GM23248 (cell line): ENCODE data around the gene CCDC9. TPM values are rescaled to one million over a fixed set of nuclear protein-coding genes. Genes with fewer than 3 reads are reported as not detected.
"Not testable (repeated sequence)": the region's sequence is repeated elsewhere in the genome, so short reads cannot be mapped to it uniquely, and the experiment has no call there.

ENCODE experiments used
- DNase-seq: peaks from one replicate; pipeline ENCODE4 v3.0.0-alpha.2; 2015
- H2AFZ ChIP-seq: fragments of 200-600 bp; sonication (generic); 2 replicates; pipeline ENCODE4 v1.6.1; 2016; ENCODE audit warnings: antibody characterized with exemption
- H3F3A ChIP-seq: fragments of 200-600 bp; sonication (generic); 2 replicates; pipeline ENCODE4 v1.6.1; 2016; ENCODE audit warnings: mild to moderate bottlenecking, antibody characterized with exemption, mixed run types; ENCODE audit not compliant: insufficient read depth
- H3K27ac ChIP-seq: fragments of 200-600 bp; sonication (generic); 2 replicates; pipeline ENCODE4 v1.5.1; 2016; ENCODE audit warnings: mild to moderate bottlenecking
- H3K27me3 ChIP-seq: fragments of 200-600 bp; sonication (generic); replicated peaks from 2 replicates; pipeline ENCODE4 v1.6.1; 2016; ENCODE audit warnings: mild to moderate bottlenecking; ENCODE audit not compliant: insufficient read depth
- H3K36me3 ChIP-seq: fragments of 200-600 bp; sonication (generic); 2 replicates; pipeline ENCODE4 v1.6.1; 2016; ENCODE audit warnings: low read depth, mild to moderate bottlenecking
- H3K4me1 ChIP-seq: fragments of 200-600 bp; sonication (generic); 2 replicates; pipeline ENCODE4 v1.6.1; 2016; ENCODE audit warnings: mild to moderate bottlenecking; ENCODE audit not compliant: insufficient read depth
- H3K4me2 ChIP-seq: fragments of 200-600 bp; sonication (generic); one replicate; pipeline ENCODE4 v1.6.1; 2016; ENCODE audit warnings: mild to moderate bottlenecking; ENCODE audit not compliant: unreplicated experiment
- H3K4me3 ChIP-seq: fragments of 200-600 bp; sonication (generic); 2 replicates; pipeline ENCODE4 v1.5.1; 2016; ENCODE audit warnings: mild to moderate bottlenecking
- H3K79me2 ChIP-seq: fragments of 200-600 bp; sonication (generic); 2 replicates; pipeline ENCODE4 v1.6.1; 2016; ENCODE audit warnings: mild to moderate bottlenecking; ENCODE audit not compliant: insufficient read depth
- H3K9ac ChIP-seq: fragments of 200-600 bp; sonication (generic); 2 replicates; pipeline ENCODE4 v1.6.1; 2016; ENCODE audit warnings: mild to moderate bottlenecking
- H3K9me2 ChIP-seq: fragments of 200-600 bp; sonication (generic); 2 replicates; pipeline ENCODE4 v1.6.1; 2016; ENCODE audit warnings: mixed run types, mild to moderate bottlenecking, moderate library complexity; ENCODE audit not compliant: insufficient read depth
- H3K9me3 ChIP-seq: fragments of 200-600 bp; sonication (generic); one replicate; pipeline ENCODE4 v1.6.1; 2017; ENCODE audit warnings: low read depth
- H4K20me1 ChIP-seq: fragments of 200-600 bp; sonication (generic); 2 replicates; pipeline ENCODE4 v1.6.0; 2016; ENCODE audit not compliant: insufficient read depth
- EZH2 ChIP-seq: fragments of 200-600 bp; sonication (generic); IDR thresholded peaks from 2 replicates; pipeline ENCODE4 v1.6.1; 2018; ENCODE audit warnings: antibody characterized with exemption, mild to moderate bottlenecking; ENCODE audit not compliant: insufficient read depth, poor library complexity, severe bottlenecking
- EZH2phosphoT487 ChIP-seq: fragments of 200-600 bp; sonication (generic); IDR thresholded peaks from 2 replicates; pipeline ENCODE4 v1.6.1; 2018; ENCODE audit warnings: antibody characterized with exemption, moderate library complexity, mild to moderate bottlenecking, low read depth; ENCODE audit not compliant: insufficient read depth
- WGBS, 2 experiments: methylation state at CpG; one replicate each; pipeline ENCODE4 v1.1.6; 2015 to 2017; ENCODE audit warnings: low lambda C conversion rate in 2 of 2, low coverage in 1 of 2; ENCODE audit errors: missing lambda C conversion rate in 2 of 2; 5-methylcytosine and 5-hydroxymethylcytosine counted together
- in situ Hi-C: fragments of 300-500 bp; cut with MboI; formaldehyde crosslinking; loops from 2 replicates; pipeline ENCODE4 v1.15.0; 2020
- polyA plus RNA-seq: library from polyadenylated mRNA; unstranded; fragments of >200 nt; fragmentation: Nextera tagmentation; extraction: Ambion mirVana; gene quantifications from 2 replicates; pipeline ENCODE4 v1.2.1, GENCODE V29; 2016
- total RNA-seq: library from RNA; depleted of rRNA; stranded (reverse); fragments of >200 nt; shearing (Covaris generic); gene quantifications from 2 replicates; pipeline ENCODE4 v1.2.3, GENCODE V29; 2014

CCDC9 gene
- total and polyA plus RNA-seq, 2 experiments from 2014 or later, result 4.1 to 11.1 TPM

DNA sequence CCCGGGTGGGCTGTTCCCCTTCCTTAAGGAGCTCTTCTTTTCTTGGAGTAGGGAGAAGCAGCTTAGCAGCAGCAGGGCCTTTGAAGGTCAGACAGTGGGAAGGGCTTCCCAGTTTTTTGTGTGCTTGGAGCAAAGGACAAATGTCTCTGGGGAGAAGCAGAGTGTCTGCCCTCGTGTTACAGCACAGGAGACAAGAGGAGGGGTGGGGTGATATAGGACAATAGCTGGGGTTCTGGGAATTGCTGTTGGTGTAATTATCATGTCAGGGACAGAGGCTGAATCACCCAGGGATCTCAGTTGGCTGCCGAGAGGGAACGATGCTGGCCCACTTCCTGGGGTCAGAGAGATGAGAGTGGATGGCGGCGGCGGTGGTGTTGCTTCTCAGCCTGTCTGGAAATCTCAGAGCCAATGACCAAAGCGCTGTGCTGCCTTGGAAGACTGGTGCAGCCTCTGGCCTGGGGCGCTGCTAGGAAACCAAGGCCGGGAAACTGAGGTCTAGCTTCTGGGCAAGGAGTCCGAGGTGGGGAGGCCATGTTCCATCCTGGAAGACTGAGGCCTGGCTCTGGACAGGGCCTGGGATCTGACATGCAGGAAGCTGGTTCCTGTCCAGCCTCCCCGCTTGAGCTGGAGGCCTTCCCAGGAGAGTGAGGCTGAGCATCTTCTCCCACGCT, 19.6 kb downstream of the CCDC9 start:
- H3K4me3 ChIP-seq, result peak overlapping the region; percentile 64; the same call in 1 of the 2 replicates
- peak overlapping the region; percentile 80 for H3K4me2 ChIP-seq

DNA sequence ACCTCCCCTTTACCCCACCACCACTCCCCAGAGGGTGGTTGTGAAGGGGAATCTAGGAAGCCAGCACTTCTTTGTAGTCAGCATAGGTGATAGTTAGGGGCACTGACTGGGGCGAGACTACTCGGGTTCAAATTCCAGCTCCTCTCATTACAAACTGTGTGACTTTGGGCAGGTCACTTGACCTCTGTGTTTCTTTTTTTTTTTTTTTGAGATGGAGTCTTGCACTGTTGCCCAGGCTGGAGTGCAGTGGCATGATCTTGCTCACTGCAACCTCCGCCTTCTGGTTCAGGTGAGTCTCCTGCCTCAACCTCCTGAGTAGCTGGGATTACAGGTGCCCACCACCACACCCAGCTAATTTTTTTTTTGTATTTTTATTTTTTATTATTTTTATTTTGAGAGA, 20.2 kb downstream of the CCDC9 start:
- 97 to 98% methylated on average over 3 of the region's 3 CpGs for WGBS, 2 experiments
- Histone ChIP-seq H3K4me1 (peaks cover 27% of the 10 kb centered on the region), H3K4me2 (peak overlapping the region; percentile 80), H3F3A (peaks cover 27% of the 10 kb centered on the region), H3K27ac (peak overlapping the region; percentile 92), H3K9ac (peak overlapping the region; percentile 78)
- H3K9me3 ChIP-seq, H3K4me3 ChIP-seq, H3K36me3 ChIP-seq, DNase-seq, in situ Hi-C loops, H3K9me2 ChIP-seq, H3K79me2 ChIP-seq, H2AFZ ChIP-seq, H3K27me3 ChIP-seq, H4K20me1 ChIP-seq: not testable (repeated sequence)

More for the DNA sequence above, 19.6 kb downstream of the CCDC9 start:
- H3K36me3 ChIP-seq, result no peaks in the 10 kb centered on the region
- no peaks in the 10 kb centered on the region; the same call in 1 of the 2 replicates for H3K79me2 ChIP-seq
- H3K9me3 ChIP-seq, result no peaks in the 10 kb centered on the region
- DNase-seq, result peak; percentile 91
- no peaks in the 10 kb centered on the region for H3K9me2 ChIP-seq
- WGBS, 2 experiments, result 26 to 29% methylated on average over 13 of the region's 13 CpGs
- no peak for TF ChIP-seq EZH2phosphoT487
- TF ChIP-seq EZH2, result no peak
- H4K20me1 ChIP-seq, result no peaks in the 10 kb centered on the region
- H2AFZ ChIP-seq, result no peak overlapping the region
- peak overlapping the region; percentile 78 for H3K9ac ChIP-seq
- H3K27me3 ChIP-seq, result no peaks in the 10 kb centered on the region
- peak overlapping the region; percentile 92 for H3K27ac ChIP-seq
- in situ Hi-C loops, result no loop called here
- peaks cover 30% of the 10 kb centered on the region for H3F3A ChIP-seq
- peaks cover 27% of the 10 kb centered on the region for H3K4me1 ChIP-seq

DNA sequence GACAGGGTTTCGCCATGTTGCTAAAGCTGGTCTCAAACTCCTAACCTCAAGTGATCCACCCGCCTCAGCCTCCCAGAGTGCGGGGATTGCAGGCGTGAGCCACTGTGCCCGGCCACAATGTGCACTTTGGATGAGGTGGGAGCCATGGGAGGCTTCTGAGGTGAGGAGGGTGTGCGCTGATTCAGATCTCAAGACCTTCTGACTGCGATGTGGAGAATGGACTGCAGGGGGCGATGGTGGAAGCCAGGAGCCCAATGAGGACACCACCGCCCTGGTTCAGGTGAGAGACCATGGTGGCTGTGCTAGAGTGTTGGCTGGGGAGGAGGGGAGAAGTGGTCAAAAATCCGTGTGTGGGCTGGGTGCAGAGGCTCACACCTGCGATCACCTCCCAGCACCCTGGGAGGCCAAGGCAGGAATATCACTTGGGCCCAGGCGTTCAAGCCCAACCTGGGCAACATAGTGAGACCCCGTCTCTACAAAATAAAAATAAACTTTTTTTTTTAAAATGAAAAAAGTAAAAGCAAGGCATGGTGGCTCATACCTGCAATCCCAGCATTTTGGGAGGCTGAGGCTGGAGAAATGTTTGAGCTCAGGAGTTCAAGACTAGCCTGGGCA, 24.0 kb downstream of the CCDC9 start:
- no peaks in the 10 kb centered on the region for H3K9me3 ChIP-seq
- TF ChIP-seq EZH2phosphoT487 (no peak), EZH2 (no peak)
- H3F3A ChIP-seq, result peaks cover 21% of the 10 kb centered on the region
- H2AFZ ChIP-seq, result no peak overlapping the region
- no peaks in the 10 kb centered on the region for H3K9me2 ChIP-seq
- no peak overlapping the region for H3K27ac ChIP-seq
- H4K20me1 ChIP-seq, result no peaks in the 10 kb centered on the region
- in situ Hi-C loops, result no loop called here
- H3K36me3 ChIP-seq, result no peaks in the 10 kb centered on the region
- no peak overlapping the region for H3K4me2 ChIP-seq
- no peaks in the 10 kb centered on the region; the same call in 1 of the 2 replicates for H3K79me2 ChIP-seq
- WGBS, 2 experiments, result 73 to 78% methylated on average over 13 of the region's 13 CpGs
- H3K4me1 ChIP-seq, result peaks cover 11% of the 10 kb centered on the region
- H3K27me3 ChIP-seq, result no peaks in the 10 kb centered on the region
- no peak overlapping the region for H3K4me3 ChIP-seq
- peak; percentile 45 for DNase-seq
- no peak overlapping the region for H3K9ac ChIP-seq

DNA sequence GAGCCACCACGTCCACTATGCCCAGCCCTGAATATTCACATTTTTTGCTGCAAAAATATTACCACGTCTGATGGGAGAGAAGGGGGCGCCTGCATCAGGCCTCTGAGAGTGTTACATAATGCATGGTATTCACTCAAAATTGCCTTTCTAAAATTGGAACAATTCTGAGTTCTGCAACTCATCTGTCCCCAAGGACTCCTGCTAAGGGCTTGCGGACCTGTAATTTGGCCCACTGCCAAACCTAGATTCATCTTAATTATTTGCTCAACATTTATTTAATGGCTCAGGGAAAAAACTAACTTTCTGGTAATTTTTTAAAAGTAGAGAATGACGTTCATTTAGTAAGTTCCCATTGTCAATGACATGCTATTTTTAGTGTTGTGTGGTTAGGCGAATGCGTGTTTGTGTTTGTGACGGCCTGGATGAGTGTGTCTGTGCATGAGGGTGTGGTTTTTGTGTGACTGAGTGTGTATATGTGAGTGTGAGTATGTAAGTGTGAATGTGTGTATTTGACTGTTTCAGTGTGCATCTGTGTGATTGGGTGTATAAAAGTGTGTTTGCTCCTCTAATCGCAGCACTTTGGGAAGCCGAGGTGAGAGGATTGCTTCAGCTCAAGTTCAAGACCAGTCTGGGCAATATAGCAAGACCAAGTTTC, 27.2 kb downstream of the CCDC9 start:
- Histone ChIP-seq H3K9me3 (no peaks in the 10 kb centered on the region), H3F3A (peaks cover 12% of the 10 kb centered on the region), H3K27me3 (no peaks in the 10 kb centered on the region), H3K27ac (no peak overlapping the region), H3K4me1 (no peaks in the 10 kb centered on the region), H4K20me1 (no peaks in the 10 kb centered on the region), H3K9me2 (no peaks in the 10 kb centered on the region), H3K4me2 (no peak overlapping the region), H3K36me3 (no peaks in the 10 kb centered on the region), H3K79me2 (no peaks in the 10 kb centered on the region), H2AFZ (no peak overlapping the region), H3K9ac (no peak overlapping the region), H3K4me3 (no peak overlapping the region)
- in situ Hi-C loops, result no loop called here
- 75 to 77% methylated on average over 10 of the region's 10 CpGs for WGBS, 2 experiments
- no peak for TF ChIP-seq EZH2
- TF ChIP-seq EZH2phosphoT487, result no peak
- no peak for DNase-seq
